ENCODE measurements around the gene FBXO24.

DNA sequence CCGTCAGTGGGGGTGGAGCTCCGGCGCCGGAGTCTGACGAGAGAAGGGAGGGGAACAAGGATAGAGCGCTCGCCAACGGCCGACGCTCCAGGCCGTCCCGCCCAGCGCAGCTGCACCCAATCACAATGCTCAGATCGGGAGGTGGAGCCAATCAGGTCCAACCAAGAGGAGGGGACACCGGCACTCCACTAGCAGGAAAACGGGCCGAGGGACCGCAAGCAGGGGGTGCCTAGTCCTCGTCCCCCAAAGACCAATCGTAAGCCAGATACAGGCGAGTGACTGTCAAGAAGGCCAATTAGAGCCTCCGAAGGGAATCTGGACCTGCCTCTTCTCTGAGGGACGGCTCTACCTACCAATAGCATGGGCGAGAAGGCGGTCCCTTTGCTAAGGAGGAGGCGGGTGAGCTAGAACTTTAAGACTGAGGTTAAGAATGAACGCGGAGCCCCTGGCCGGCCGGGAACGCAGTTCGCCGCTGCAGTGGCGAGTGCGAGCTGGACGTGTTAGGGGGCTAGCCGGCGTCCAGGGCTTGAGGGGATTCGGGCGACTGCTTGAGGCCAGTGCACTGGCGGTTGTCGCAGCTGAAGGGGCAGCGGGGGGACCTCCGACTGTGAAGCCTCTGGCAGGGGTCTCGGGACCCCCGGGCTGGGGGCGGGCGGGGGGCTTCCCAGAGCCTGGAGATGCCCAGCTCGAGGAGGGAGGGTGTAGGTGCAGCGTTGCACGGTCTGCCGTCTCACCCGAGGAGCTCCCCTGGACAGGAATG, at the start of gene FBXO24:
- peak in 1 of 2 donors; percentile 27 for TF ChIP-seq POLR2A (IDR thresholded peaks at IDR 0.05)
- TF ChIP-seq, protein P1, sequence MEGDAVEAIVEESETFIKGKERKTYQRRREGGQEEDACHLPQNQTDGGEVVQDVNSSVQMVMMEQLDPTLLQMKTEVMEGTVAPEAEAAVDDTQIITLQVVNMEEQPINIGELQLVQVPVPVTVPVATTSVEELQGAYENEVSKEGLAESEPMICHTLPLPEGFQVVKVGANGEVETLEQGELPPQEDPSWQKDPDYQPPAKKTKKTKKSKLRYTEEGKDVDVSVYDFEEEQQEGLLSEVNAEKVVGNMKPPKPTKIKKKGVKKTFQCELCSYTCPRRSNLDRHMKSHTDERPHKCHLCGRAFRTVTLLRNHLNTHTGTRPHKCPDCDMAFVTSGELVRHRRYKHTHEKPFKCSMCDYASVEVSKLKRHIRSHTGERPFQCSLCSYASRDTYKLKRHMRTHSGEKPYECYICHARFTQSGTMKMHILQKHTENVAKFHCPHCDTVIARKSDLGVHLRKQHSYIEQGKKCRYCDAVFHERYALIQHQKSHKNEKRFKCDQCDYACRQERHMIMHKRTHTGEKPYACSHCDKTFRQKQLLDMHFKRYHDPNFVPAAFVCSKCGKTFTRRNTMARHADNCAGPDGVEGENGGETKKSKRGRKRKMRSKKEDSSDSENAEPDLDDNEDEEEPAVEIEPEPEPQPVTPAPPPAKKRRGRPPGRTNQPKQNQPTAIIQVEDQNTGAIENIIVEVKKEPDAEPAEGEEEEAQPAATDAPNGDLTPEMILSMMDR (IDR thresholded peaks at IDR 0.05): no peak

All from gastroesophageal sphincter (tissue), 3 donors.